GM12878 (cell line): ENCODE results near the gene CSF2. TPM values are rescaled to one million over a fixed set of nuclear protein-coding genes. Genes with fewer than 3 reads are reported as not detected.

Experiments used
- BACH1 ChIP-seq: fragments of 450-650 bp; IDR thresholded peaks from 2 replicates; pipeline ENCODE4 v1.6.1; 2017; ENCODE audit warnings: mild to moderate bottlenecking, borderline replicate concordance
- BHLHE40 ChIP-seq, 2 experiments: fragments of 450-650 bp in 1 of 2; IDR thresholded peaks; 2 replicates each; pipeline ENCODE4 v1.6.1; 2011 to 2017; ENCODE audit warnings: low read depth in 2 of 2, borderline replicate concordance in 1 of 2, improper control_type of control experiment in 1 of 2, low read length in 1 of 2, mild to moderate bottlenecking in 1 of 2
- BRCA1 ChIP-seq: IDR thresholded peaks from 2 replicates; pipeline ENCODE4 v1.6.1; 2011; ENCODE audit warnings: low read depth, low read length, improper control_type of control experiment
- CHD2 ChIP-seq: IDR thresholded peaks from 2 replicates; pipeline ENCODE4 v1.6.1; 2011; ENCODE audit warnings: low read depth, low read length, improper control_type of control experiment, borderline replicate concordance
- CREM ChIP-seq: IDR thresholded peaks from 2 replicates; pipeline ENCODE4 v1.6.1; 2014; ENCODE audit warnings: antibody characterized with exemption, low read depth
- HDGF ChIP-seq: fragments of 450-650 bp; IDR thresholded peaks from 2 replicates; pipeline ENCODE4 v1.6.1; 2016; ENCODE audit warnings: antibody characterized with exemption
- LARP7 ChIP-seq: fragments of 450-650 bp; IDR thresholded peaks from 2 replicates; pipeline ENCODE4 v1.6.1; 2017; ENCODE audit warnings: mild to moderate bottlenecking
- MYB ChIP-seq: fragments of 150-350 bp; IDR thresholded peaks from 2 replicates; pipeline ENCODE4 v1.6.1; 2014; ENCODE audit warnings: mild to moderate bottlenecking, low read depth, low read length, borderline replicate concordance
- NFYA ChIP-seq: IDR thresholded peaks from 2 replicates; pipeline ENCODE4 v1.6.1; 2011; ENCODE audit warnings: low read depth, mild to moderate bottlenecking, low read length, improper control_type of control experiment, borderline replicate concordance
- NR2C2 ChIP-seq: IDR thresholded peaks from 2 replicates; pipeline ENCODE4 v1.6.1; 2011; ENCODE audit warnings: borderline replicate concordance, low read depth; ENCODE audit not compliant: control insufficient read depth, insufficient read length
- RAD21 ChIP-seq: IDR thresholded peaks from 2 replicates; pipeline ENCODE4 v1.6.1; 2011; ENCODE audit warnings: mild to moderate bottlenecking, low read depth, low read length, moderate library complexity; ENCODE audit not compliant: insufficient read depth
- SPI1 ChIP-seq: IDR thresholded peaks from 2 replicates; pipeline ENCODE4 v1.6.1; 2011; ENCODE audit warnings: low read depth, mild to moderate bottlenecking, low read length, moderate library complexity, borderline replicate concordance; ENCODE audit not compliant: insufficient read depth
- STAT3 ChIP-seq: IDR thresholded peaks from 2 replicates; pipeline ENCODE4 v1.6.1; 2011; ENCODE audit warnings: low read depth, low read length, improper control_type of control experiment
- TAF1 ChIP-seq: IDR thresholded peaks from 2 replicates; pipeline ENCODE4 v1.6.1; 2011; ENCODE audit warnings: mild to moderate bottlenecking, low read depth, low read length, borderline replicate concordance
- TBL1XR1 ChIP-seq: IDR thresholded peaks from 2 replicates; pipeline ENCODE4 v1.6.1; 2012; ENCODE audit warnings: low read depth, low read length, improper control_type of control experiment
- TCF12 ChIP-seq: IDR thresholded peaks from 2 replicates; pipeline ENCODE4 v1.6.1; 2011; ENCODE audit warnings: low read depth, mild to moderate bottlenecking, low read length
- WRNIP1 ChIP-seq: IDR thresholded peaks from 2 replicates; pipeline ENCODE4 v1.6.1; 2011; ENCODE audit warnings: low read depth, low read length, improper control_type of control experiment, borderline replicate concordance
- YY1 ChIP-seq: IDR thresholded peaks from 2 replicates; pipeline ENCODE4 v1.6.1; 2011; ENCODE audit warnings: low read depth, mild to moderate bottlenecking, low read length
- ZNF274 ChIP-seq: IDR thresholded peaks from one replicate; pipeline ENCODE4 v1.8.0; 2011; ENCODE audit not compliant: insufficient read length, insufficient read depth
- ZNF622 ChIP-seq: fragments of 450-650 bp; IDR thresholded peaks from 2 replicates; pipeline ENCODE4 v1.6.1; 2017; ENCODE audit warnings: mild to moderate bottlenecking, inconsistent platforms
- ZSCAN29 ChIP-seq: fragments of 450-650 bp; IDR thresholded peaks from 2 replicates; pipeline ENCODE4 v1.6.1; 2017; ENCODE audit warnings: mild to moderate bottlenecking, moderate library complexity
- polyA plus RNA-seq, 11 experiments: library from polyadenylated mRNA; depleted of rRNA in 4 of 11; unstranded in 6 of 11; stranded (reverse) in 5 of 11; fragments of >200 nt; fragmentation: Nextera tagmentation in 4 of 11; fragmentation: Illumina TruSeq in 1 of 11; extraction: Ambion mirVana in 4 of 11; extraction: Trizol in 1 of 11; gene quantifications; 1 replicate in 1 of 11; 2 replicates in 10 of 11; pipeline versions ENCODE4 v1.2.1 to v1.2.3, GENCODE V29; 2011 to 2016; ENCODE audit warnings: inconsistent platforms in 2 of 11, missing spikeins in 2 of 11, low read depth in 1 of 11
- total RNA-seq, 4 experiments: library from RNA; depleted of rRNA in 3 of 4; stranded (reverse); fragments of >200 nt in 3 of 4; fragmentation: Illumina TruSeq in 1 of 4; extraction: Trizol in 1 of 4; gene quantifications; 2 replicates each; pipeline versions ENCODE4 v1.2.1 to v1.2.3, GENCODE V29; 2013 to 2021
- TF ChIP-seq, protein P1 (sequence below): fragments of 450-650 bp; formaldehyde crosslinking; IDR thresholded peaks from 2 replicates; pipeline ENCODE4 v1.4.0; 2020; ENCODE audit warnings: mild to moderate bottlenecking, moderate library complexity
- TF ChIP-seq, protein P2 (sequence below): IDR thresholded peaks from 2 replicates; pipeline ENCODE4 v1.6.1; 2011; ENCODE audit warnings: low read depth, low read length, improper control_type of control experiment, borderline replicate concordance
- TF ChIP-seq, protein P3 (sequence below): fragments of 450-650 bp; IDR thresholded peaks from 2 replicates; pipeline ENCODE4 v1.6.1; 2017; ENCODE audit warnings: mild to moderate bottlenecking
- TF ChIP-seq, protein P4 (sequence below): fragments of 450-650 bp; IDR thresholded peaks from 2 replicates; pipeline ENCODE4 v1.6.1; 2016; ENCODE audit warnings: mild to moderate bottlenecking

CSF2 gene
- total and polyA plus RNA-seq, 10 of the 15 experiments (the other 5 are each of a cell fraction or from before 2014, with no cell fraction given), result 0.15 to 2.0 (median 0.69) TPM; not detected in 2

DNA sequence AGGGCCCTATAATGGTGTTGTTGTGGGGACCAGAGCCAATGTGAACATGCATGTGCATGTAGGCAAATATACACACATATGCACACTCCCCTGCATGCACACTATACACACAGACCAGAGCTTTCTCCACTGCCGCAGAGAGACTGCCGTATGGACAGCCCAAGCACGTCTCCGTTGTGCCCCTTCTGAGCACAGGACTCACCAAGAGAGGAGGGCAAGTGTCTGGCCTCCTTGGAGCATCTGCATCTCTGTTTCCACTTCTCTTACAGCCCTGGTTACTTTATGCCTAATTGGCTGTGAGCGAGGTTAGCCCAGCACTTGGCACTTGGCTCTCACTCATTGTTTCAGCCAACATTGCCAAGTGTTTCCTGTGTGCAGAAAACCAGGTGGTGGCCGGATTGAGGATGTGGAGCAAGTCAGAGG lies 30.4 kb downstream of the CSF2 start (continued):
- TF ChIP-seq, protein P1, sequence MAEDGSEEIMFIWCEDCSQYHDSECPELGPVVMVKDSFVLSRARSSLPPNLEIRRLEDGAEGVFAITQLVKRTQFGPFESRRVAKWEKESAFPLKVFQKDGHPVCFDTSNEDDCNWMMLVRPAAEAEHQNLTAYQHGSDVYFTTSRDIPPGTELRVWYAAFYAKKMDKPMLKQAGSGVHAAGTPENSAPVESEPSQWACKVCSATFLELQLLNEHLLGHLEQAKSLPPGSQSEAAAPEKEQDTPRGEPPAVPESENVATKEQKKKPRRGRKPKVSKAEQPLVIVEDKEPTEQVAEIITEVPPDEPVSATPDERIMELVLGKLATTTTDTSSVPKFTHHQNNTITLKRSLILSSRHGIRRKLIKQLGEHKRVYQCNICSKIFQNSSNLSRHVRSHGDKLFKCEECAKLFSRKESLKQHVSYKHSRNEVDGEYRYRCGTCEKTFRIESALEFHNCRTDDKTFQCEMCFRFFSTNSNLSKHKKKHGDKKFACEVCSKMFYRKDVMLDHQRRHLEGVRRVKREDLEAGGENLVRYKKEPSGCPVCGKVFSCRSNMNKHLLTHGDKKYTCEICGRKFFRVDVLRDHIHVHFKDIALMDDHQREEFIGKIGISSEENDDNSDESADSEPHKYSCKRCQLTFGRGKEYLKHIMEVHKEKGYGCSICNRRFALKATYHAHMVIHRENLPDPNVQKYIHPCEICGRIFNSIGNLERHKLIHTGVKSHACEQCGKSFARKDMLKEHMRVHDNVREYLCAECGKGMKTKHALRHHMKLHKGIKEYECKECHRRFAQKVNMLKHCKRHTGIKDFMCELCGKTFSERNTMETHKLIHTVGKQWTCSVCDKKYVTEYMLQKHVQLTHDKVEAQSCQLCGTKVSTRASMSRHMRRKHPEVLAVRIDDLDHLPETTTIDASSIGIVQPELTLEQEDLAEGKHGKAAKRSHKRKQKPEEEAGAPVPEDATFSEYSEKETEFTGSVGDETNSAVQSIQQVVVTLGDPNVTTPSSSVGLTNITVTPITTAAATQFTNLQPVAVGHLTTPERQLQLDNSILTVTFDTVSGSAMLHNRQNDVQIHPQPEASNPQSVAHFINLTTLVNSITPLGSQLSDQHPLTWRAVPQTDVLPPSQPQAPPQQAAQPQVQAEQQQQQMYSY (CRISPR knock-in tag), result no peak
- TF ChIP-seq BHLHE40 (IDR thresholded peaks at IDR 0.05; ENCODE audit: borderline replicate concordance in 1 of 2, low read depth in 2 of 2, low read length in 1 of 2) (no peak), STAT3 (no peak), YY1 (0 out of 2 replicates have a peak, but pooled peaks have one; percentile 3), HDGF (no peak), BRCA1 (no peak), RAD21 (no peak), MYB (no peak), LARP7 (no peak), CHD2 (no peak), TCF12 (0 out of 2 replicates have a peak, but pooled peaks have one; percentile 5), NFYA (no peak), BACH1 (0 out of 2 replicates have a peak, but pooled peaks have one; percentile 3), NR2C2 (no peak), CREM (0 out of 2 replicates have a peak, but pooled peaks have one; percentile 3), ZSCAN29 (no peak), ZNF274 (no peak), SPI1 (no peak), TBL1XR1 (0 out of 2 replicates have a peak, but pooled peaks have one; percentile 10), ZNF622 (no peak), WRNIP1 (no peak), TAF1 (no peak)
- TF ChIP-seq, protein P2, sequence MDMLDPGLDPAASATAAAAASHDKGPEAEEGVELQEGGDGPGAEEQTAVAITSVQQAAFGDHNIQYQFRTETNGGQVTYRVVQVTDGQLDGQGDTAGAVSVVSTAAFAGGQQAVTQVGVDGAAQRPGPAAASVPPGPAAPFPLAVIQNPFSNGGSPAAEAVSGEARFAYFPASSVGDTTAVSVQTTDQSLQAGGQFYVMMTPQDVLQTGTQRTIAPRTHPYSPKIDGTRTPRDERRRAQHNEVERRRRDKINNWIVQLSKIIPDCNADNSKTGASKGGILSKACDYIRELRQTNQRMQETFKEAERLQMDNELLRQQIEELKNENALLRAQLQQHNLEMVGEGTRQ, result no peak
- TF ChIP-seq, protein P3, sequence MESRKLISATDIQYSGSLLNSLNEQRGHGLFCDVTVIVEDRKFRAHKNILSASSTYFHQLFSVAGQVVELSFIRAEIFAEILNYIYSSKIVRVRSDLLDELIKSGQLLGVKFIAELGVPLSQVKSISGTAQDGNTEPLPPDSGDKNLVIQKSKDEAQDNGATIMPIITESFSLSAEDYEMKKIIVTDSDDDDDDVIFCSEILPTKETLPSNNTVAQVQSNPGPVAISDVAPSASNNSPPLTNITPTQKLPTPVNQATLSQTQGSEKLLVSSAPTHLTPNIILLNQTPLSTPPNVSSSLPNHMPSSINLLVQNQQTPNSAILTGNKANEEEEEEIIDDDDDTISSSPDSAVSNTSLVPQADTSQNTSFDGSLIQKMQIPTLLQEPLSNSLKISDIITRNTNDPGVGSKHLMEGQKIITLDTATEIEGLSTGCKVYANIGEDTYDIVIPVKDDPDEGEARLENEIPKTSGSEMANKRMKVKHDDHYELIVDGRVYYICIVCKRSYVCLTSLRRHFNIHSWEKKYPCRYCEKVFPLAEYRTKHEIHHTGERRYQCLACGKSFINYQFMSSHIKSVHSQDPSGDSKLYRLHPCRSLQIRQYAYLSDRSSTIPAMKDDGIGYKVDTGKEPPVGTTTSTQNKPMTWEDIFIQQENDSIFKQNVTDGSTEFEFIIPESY, result no peak
- TF ChIP-seq, protein P4, sequence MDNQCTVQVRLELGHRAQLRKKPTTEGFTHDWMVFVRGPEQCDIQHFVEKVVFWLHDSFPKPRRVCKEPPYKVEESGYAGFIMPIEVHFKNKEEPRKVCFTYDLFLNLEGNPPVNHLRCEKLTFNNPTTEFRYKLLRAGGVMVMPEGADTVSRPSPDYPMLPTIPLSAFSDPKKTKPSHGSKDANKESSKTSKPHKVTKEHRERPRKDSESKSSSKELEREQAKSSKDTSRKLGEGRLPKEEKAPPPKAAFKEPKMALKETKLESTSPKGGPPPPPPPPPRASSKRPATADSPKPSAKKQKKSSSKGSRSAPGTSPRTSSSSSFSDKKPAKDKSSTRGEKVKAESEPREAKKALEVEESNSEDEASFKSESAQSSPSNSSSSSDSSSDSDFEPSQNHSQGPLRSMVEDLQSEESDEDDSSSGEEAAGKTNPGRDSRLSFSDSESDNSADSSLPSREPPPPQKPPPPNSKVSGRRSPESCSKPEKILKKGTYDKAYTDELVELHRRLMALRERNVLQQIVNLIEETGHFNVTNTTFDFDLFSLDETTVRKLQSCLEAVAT, result no peak
